ACC112 (cell line): ENCODE measurements around the gene RSAD2.

Experiments used
- H2AFZ ChIP-seq: fragments of 200-600 bp; sonication (generic); one replicate; pipeline ENCODE4 v1.6.0; 2017; ENCODE audit warnings: antibody characterized with exemption, low read length; ENCODE audit not compliant: unreplicated experiment
- H3K27ac ChIP-seq: fragments of 200-600 bp; sonication (generic); 2 replicates; pipeline ENCODE4 v1.5.1; 2014; ENCODE audit warnings: low read depth, mild to moderate bottlenecking, antibody characterized with exemption, low read length, moderate library complexity
- H3K27me3 ChIP-seq: fragments of 200-600 bp; sonication (generic); 2 replicates; pipeline ENCODE4 v1.6.1; 2014; ENCODE audit warnings: mild to moderate bottlenecking, antibody characterized with exemption, low read length, moderate library complexity, mixed read lengths; ENCODE audit not compliant: insufficient read depth
- H3K36me3 ChIP-seq: fragments of 200-600 bp; sonication (generic); 2 replicates; pipeline ENCODE4 v1.6.1; 2016; ENCODE audit warnings: mild to moderate bottlenecking, antibody characterized with exemption, low read length, moderate library complexity, mixed read lengths; ENCODE audit not compliant: insufficient read depth
- H3K4me1 ChIP-seq: fragments of 200-600 bp; sonication (generic); one replicate; pipeline ENCODE4 v1.6.1; 2016; ENCODE audit warnings: low read length, mixed read lengths; ENCODE audit not compliant: insufficient read depth, unreplicated experiment, control insufficient read depth
- H3K4me3 ChIP-seq: fragments of 200-600 bp; sonication (generic); 2 replicates; pipeline ENCODE4 v1.5.1; 2014; ENCODE audit warnings: mild to moderate bottlenecking, low read depth, low read length
- H3K79me2 ChIP-seq: fragments of 200-600 bp; sonication (generic); one replicate; pipeline ENCODE4 v1.6.0; 2016; ENCODE audit warnings: low read length; ENCODE audit not compliant: control insufficient read depth, unreplicated experiment, insufficient read depth

RSAD2 gene

GRCh38 chr2:6877402-6878304, at the start of gene RSAD2:
RSAD2 (plus strand) TSS chr2:6877777; CDS start chr2:6877801, 24 bp downstream.
- peak within 1 kb of the TSS; percentile 41 for H2AFZ ChIP-seq
- H3K36me3 ChIP-seq, result peaks cover 19% of the 10 kb centered on the region; the same call in 1 of the 2 replicates
- peak within 1 kb of the TSS; percentile 84 for H3K27ac ChIP-seq
- H3K27me3 ChIP-seq, result no peaks in the 10 kb centered on the region
- H3K4me3 ChIP-seq, result peak within 1 kb of the TSS; percentile 89
- H3K79me2 ChIP-seq, result peaks cover 44% of the 10 kb centered on the region
- peaks cover 37% of the 10 kb centered on the region for H3K4me1 ChIP-seq

DNA sequence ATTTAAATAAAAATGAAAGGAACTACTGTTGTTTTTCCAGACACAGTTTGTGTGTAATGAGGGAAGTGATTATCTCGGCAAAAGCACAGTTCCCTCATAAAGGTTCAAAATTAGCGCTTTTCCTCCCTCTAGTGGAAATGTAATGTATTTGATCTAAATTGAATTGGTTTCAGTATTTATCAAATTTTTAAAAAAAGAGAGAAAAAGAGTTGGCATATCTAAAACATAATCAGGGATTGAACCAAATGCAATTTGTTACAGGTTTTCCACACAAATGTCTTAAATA, 49.3 kb upstream of the RSAD2 start:
- H3K4me1 ChIP-seq, result peaks cover 20% of the 10 kb centered on the region
- H3K4me3 ChIP-seq, result peak overlapping the region; percentile 18; the same call in 1 of the 2 replicates
- H3K36me3 ChIP-seq, result no peaks in the 10 kb centered on the region; the same call in 1 of the 2 replicates
- H3K27me3 ChIP-seq, result no peaks in the 10 kb centered on the region
- peak overlapping the region; percentile 65 for H2AFZ ChIP-seq
- H3K79me2 ChIP-seq, result no peaks in the 10 kb centered on the region
- peak overlapping the region; percentile 34; the same call in 1 of the 2 replicates for H3K27ac ChIP-seq

GRCh38 chr2:6831229-6831628, 46.3 kb upstream of the RSAD2 start:
- Histone ChIP-seq H3K36me3 (peaks cover 3% of the 10 kb centered on the region; the same call in 1 of the 2 replicates), H2AFZ (no peak overlapping the region), H3K4me1 (peaks cover 17% of the 10 kb centered on the region), H3K27me3 (no peaks in the 10 kb centered on the region), H3K27ac (no peak overlapping the region), H3K4me3 (no peak overlapping the region), H3K79me2 (no peaks in the 10 kb centered on the region)

- no peak overlapping the region for H2AFZ ChIP-seq
- no peaks in the 10 kb centered on the region for H3K79me2 ChIP-seq
- no peaks in the 10 kb centered on the region for H3K27me3 ChIP-seq
- H3K27ac ChIP-seq, result peak overlapping the region; percentile 20
- peaks cover 5% of the 10 kb centered on the region for H3K4me1 ChIP-seq
- peaks cover 3% of the 10 kb centered on the region; the same call in 1 of the 2 replicates for H3K36me3 ChIP-seq
- peak overlapping the region; percentile 31; the same call in 1 of the 2 replicates for H3K4me3 ChIP-seq
Observed at GRCh38 chr2:6832596-6833299, 44.8 kb upstream of the RSAD2 start.

- H3K27ac ChIP-seq, result no peak overlapping the region; the same call in 1 of the 2 replicates
- no peaks in the 10 kb centered on the region for H3K79me2 ChIP-seq
- no peaks in the 10 kb centered on the region for H3K4me1 ChIP-seq
- H3K4me3 ChIP-seq, result peak overlapping the region; percentile 31; the same call in 1 of the 2 replicates
- H2AFZ ChIP-seq, result no peak overlapping the region
- peaks cover 3% of the 10 kb centered on the region; the same call in 1 of the 2 replicates for H3K36me3 ChIP-seq
- no peaks in the 10 kb centered on the region for H3K27me3 ChIP-seq
Observed at GRCh38 chr2:6833300-6833604, 44.3 kb upstream of the RSAD2 start.

GRCh38 chr2:6834163-6834562, 43.4 kb upstream of the RSAD2 start:
- Histone ChIP-seq H3K79me2 (no peaks in the 10 kb centered on the region), H2AFZ (no peak overlapping the region), H3K27ac (no peak overlapping the region), H3K4me1 (no peaks in the 10 kb centered on the region), H3K4me3 (no peak overlapping the region), H3K36me3 (peaks cover 3% of the 10 kb centered on the region; the same call in 1 of the 2 replicates), H3K27me3 (no peaks in the 10 kb centered on the region)

GRCh38 chr2:6835467-6835866, 42.1 kb upstream of the RSAD2 start:
- no peak overlapping the region for H3K27ac ChIP-seq

DNA sequence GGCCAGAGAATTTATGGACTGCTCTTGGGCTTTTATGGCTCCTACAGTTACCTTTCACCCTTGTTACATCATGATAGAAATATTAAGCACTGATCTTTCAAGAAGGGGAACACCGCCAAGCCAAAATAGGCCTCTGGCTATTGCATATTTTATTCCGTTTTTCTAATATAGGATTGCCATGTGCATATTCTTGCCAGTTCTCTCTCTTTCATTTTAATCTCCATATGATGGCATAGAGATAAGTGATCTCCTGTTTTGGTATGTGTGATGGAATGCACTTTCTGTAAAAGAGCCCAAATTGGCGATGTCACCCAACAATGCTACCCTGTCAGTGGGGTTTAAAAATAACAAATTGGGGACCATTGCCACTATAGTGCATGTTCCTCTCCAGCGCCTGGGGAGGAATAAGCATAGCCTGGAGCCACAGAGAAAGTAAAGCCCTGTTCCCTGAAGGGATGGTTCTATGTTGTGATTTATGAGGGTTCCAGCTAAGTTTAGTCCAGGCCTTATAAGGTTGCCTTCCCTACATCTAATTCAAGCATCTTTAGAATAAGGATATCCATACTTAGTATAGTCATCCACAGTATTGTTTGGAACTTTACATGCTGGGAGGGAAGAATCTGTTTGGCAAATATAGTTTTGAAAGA, 38.8 kb upstream of the RSAD2 start:
- no peaks in the 10 kb centered on the region for H3K4me1 ChIP-seq
- no peaks in the 10 kb centered on the region for H3K79me2 ChIP-seq
- no peak overlapping the region for H3K4me3 ChIP-seq
- no peak overlapping the region for H2AFZ ChIP-seq
- H3K27me3 ChIP-seq, result no peaks in the 10 kb centered on the region
- H3K36me3 ChIP-seq, result peaks cover 3% of the 10 kb centered on the region; the same call in 1 of the 2 replicates
- no peak overlapping the region for H3K27ac ChIP-seq

More at GRCh38 chr2:6835467-6835866, 42.1 kb upstream of the RSAD2 start:
- H3K4me1 ChIP-seq, result no peaks in the 10 kb centered on the region
- H3K4me3 ChIP-seq, result no peak overlapping the region
- H3K27me3 ChIP-seq, result no peaks in the 10 kb centered on the region
- H3K36me3 ChIP-seq, result peaks cover 3% of the 10 kb centered on the region; the same call in 1 of the 2 replicates
- no peak overlapping the region for H2AFZ ChIP-seq
- H3K79me2 ChIP-seq, result no peaks in the 10 kb centered on the region

GRCh38 chr2:6841537-6842287, 35.9 kb upstream of the RSAD2 start:
- Histone ChIP-seq H3K79me2 (no peaks in the 10 kb centered on the region), H2AFZ (no peak overlapping the region), H3K27ac (no peak overlapping the region), H3K27me3 (no peaks in the 10 kb centered on the region), H3K4me1 (no peaks in the 10 kb centered on the region), H3K36me3 (peaks cover 13% of the 10 kb centered on the region), H3K4me3 (no peak overlapping the region)

DNA sequence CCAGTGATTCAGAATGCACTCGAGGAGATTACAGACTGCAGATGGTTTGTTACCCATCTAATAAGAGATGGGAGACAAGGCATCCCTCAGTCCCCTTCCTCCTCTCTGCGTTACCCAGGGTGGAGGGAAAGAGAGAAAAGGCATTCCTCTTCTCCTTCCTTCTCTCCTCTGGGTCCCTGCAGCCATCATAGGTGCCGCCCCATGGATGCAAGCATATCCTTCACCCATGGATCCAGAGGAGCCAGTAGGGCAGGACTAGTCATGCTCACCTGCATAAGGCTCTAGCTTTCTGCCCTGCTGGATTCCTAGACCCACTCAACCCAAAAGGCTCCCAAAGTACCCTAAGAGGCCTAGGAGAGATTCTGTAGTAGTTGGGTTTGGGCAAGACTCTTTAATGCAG, 32.3 kb upstream of the RSAD2 start:
- no peak overlapping the region for H3K4me3 ChIP-seq

More for the DNA sequence above, 32.3 kb upstream of the RSAD2 start:
- H3K4me1 ChIP-seq, result no peaks in the 10 kb centered on the region
- no peak overlapping the region for H2AFZ ChIP-seq
- H3K79me2 ChIP-seq, result no peaks in the 10 kb centered on the region
- H3K27me3 ChIP-seq, result no peaks in the 10 kb centered on the region
- H3K36me3 ChIP-seq, result peaks cover 47% of the 10 kb centered on the region
- no peak overlapping the region for H3K27ac ChIP-seq
